Psoas muscle (tissue), 8 donors: ENCODE data around the gene FOXN1. TPM values are rescaled to one million over a fixed set of nuclear protein-coding genes. Genes with fewer than 3 reads are reported as not detected.

Experiments
- ATAC-seq, 4 donors: fragments of 200-7000 bp; cut with Tn5 transposase; one replicate each; pipeline ENCODE4 v1.9.1; 2020; ENCODE audit warnings: moderate library complexity in 3 of 4, mild to moderate bottlenecking in 2 of 4
- DNase-seq, 2 donors: peaks; one replicate each; pipeline ENCODE4 v3.0.0-alpha.2; 2020
- H3K27ac ChIP-seq: fragments of 200-600 bp; one replicate; pipeline ENCODE4 v1.8.0; 2022
- H3K27me3 ChIP-seq, 3 donors: fragments of 200-600 bp in 1 of 3; one replicate each; pipeline versions ENCODE4 v1.6.1 to v1.8.0; 2013 to 2022; ENCODE audit warnings: low read length in 2 of 3, mild to moderate bottlenecking in 2 of 3, moderate library complexity in 1 of 3; ENCODE audit not compliant: insufficient read depth in 3 of 3
- H3K36me3 ChIP-seq, 2 donors: fragments of 200-600 bp in 1 of 2; one replicate each; pipeline versions ENCODE4 v1.6.1 to v1.8.0; 2013 to 2022; ENCODE audit warnings: low read depth in 1 of 2, mild to moderate bottlenecking in 1 of 2, moderate library complexity in 1 of 2; ENCODE audit not compliant: insufficient read depth in 1 of 2
- H3K4me1 ChIP-seq: fragments of 200-600 bp; one replicate; pipeline ENCODE4 v1.8.0; 2022
- H3K4me3 ChIP-seq: fragments of 200-600 bp; one replicate; pipeline ENCODE4 v1.8.0; 2022; ENCODE audit warnings: mild to moderate bottlenecking
- H3K9me3 ChIP-seq: fragments of 200-600 bp; one replicate; pipeline ENCODE4 v1.8.0; 2022
- WGBS, 3 donors: extraction: QIAGEN DNeasy Blood & Tissue Kit; methylation state at CpG; one replicate each; pipeline versions ENCODE4 v1.1.6 to v1.1.7; 2013; 5-methylcytosine and 5-hydroxymethylcytosine counted together
- intact Hi-C, 2 donors: fragments of 100-400 bp; cut with DNase I; formaldehyde crosslinking; loops; one replicate each; pipeline versions ENCODE4 v1.11.0 to v1.14.2; 2022
- polyA plus RNA-seq, 3 donors: library from polyadenylated mRNA; stranded (reverse); fragments of 200-250 nt; gene quantifications; one replicate each; pipeline ENCODE4 v1.2.3, GENCODE V29; 2013
- total RNA-seq, 4 donors: library from RNA; stranded (reverse); fragmentation: NEBNext Ultra II Directional in 2 of 4; extraction: Animal tissue kit (Norgen Biotek cat#: 25700) in 2 of 4; gene quantifications; one replicate each; pipeline versions ENCODE4 v1.2.1 to v1.2.4, GENCODE V29; 2021 to 2023
- TF ChIP-seq, protein P1 (sequence below): fragments of 200-600 bp; IDR thresholded peaks from one replicate; pipeline ENCODE4 v1.8.0; 2022; ENCODE audit warnings: antibody characterized with exemption
- donor health status: healthy with polysubstance abuse.
- donor health status: DM: no; HTN: no; CAD: no; lungs with moderate emphysema.
- donor health status: Bipolar disorder and iron deficiency.
- donor health status: healthy.
- donor health status: DM: yes; HTN: yes; CAD: no.
- donor health status: DM: no; HTN: no; CAD: no.
- donor health status: DM: no; HTN: no; CAD: no.
- donor health status: DM: yes; HTN: yes; CAD: no.

FOXN1 gene
- total and polyA plus RNA-seq, 7 donors: not detected

DNA sequence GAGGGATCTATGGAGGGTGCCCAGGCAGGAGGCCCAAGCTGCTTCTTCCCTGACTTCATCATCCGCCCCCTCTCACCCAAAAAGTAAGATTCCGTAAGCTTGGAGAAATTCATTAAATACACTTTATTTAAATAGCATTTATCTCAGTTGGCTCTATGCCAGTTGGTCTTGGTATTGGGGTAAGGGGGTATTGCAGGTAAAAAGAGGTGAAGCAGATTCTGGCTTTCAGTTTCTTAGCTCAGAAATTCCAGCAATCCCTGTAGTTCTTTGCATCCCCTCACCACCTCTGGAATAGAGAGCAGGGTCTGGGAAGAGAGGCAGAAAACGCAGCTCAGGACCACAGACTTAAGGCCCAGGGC is 71.3 kb downstream of the FOXN1 start:
- DNase-seq (no peak), ATAC-seq (no peak)
- TF ChIP-seq, protein P1, sequence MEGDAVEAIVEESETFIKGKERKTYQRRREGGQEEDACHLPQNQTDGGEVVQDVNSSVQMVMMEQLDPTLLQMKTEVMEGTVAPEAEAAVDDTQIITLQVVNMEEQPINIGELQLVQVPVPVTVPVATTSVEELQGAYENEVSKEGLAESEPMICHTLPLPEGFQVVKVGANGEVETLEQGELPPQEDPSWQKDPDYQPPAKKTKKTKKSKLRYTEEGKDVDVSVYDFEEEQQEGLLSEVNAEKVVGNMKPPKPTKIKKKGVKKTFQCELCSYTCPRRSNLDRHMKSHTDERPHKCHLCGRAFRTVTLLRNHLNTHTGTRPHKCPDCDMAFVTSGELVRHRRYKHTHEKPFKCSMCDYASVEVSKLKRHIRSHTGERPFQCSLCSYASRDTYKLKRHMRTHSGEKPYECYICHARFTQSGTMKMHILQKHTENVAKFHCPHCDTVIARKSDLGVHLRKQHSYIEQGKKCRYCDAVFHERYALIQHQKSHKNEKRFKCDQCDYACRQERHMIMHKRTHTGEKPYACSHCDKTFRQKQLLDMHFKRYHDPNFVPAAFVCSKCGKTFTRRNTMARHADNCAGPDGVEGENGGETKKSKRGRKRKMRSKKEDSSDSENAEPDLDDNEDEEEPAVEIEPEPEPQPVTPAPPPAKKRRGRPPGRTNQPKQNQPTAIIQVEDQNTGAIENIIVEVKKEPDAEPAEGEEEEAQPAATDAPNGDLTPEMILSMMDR: no peak
- Histone ChIP-seq H3K27me3 (no peaks in the 10 kb centered on the region), H3K36me3 (no peaks in the 10 kb centered on the region), H3K9me3 (no peaks in the 10 kb centered on the region), H3K4me3 (no peak overlapping the region), H3K27ac (no peak overlapping the region), H3K4me1 (peaks cover under 1% of the 10 kb centered on the region)
- WGBS, 3 donors: 98 to 100% (median 100%) methylated on average over 3 of the region's 3 CpGs
- intact Hi-C loops: no loop called here

DNA sequence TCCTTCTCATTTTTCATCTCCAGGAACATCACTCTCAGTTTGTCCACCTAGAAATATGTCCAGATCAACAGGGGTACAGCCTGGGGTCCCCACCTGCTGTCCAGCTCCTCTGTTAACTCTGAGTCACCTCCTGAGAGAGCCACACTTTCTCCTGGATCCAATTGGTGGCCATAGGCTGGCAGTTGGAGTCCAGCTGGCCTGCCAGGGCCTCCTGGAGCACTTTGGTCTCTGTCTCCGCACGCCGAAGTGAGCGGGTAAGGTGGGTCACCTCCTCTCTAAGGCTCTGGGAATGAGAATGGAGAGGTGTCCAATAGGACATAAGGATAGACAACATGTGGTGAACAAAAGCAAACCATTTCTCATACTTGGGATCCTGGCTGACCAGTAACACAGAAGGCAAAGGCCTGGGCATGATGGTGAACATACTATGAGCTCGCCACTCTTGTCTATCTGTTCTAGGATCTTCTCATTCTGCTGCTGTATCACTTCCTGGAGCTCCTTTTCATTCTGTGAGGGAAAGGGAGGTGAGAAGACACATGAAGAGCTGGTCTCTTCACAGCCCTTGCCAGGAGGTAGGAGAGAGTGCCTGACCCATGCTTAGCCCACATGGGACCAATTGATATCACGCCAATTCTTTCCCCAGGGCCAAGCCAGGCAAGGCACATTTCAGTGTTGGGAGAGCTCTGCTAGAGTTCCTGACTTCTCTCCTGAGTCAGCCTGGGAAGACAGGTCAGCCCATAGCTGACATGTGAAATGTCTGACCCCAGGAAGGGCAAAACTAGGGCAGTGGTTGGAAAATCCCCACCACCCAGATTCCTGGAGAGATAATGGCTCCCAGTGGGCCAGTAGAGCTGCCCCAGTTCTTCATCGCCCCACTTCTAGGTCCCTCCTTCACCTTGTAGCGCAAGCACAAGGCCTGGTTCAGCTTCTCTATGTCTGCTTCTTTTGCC is 72.4 kb downstream of the FOXN1 start:
- no peak for DNase-seq
- Histone ChIP-seq H3K27ac (no peak overlapping the region), H3K9me3 (no peaks in the 10 kb centered on the region), H3K36me3 (no peaks in the 10 kb centered on the region), H3K27me3 (no peaks in the 10 kb centered on the region), H3K4me3 (no peak overlapping the region), H3K4me1 (no peaks in the 10 kb centered on the region)
- TF ChIP-seq, protein P1: no peak
- intact Hi-C loops: no loop called here
- WGBS, 3 donors: 98 to 99% (median 99%) methylated on average over 8 of the region's 8 CpGs
- ATAC-seq: no peak

DNA sequence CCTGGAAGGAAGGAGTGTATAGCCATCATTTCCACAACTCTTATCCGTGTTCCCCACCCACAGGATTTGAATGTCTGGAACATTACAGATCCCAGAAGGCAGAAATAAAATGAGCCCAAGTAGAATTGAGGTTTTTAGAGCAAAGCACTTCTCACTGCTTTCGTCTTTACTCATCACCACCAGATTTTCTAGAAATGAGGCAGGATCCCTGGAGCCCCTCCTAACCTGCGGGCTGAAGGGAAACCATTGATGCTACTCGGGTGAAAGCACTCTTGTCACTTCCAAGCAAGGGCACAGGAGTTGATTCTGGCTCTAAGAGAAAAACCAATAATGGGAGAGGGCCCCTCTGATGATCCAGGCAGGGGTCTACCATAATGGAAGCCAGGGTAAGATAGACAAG is 73.4 kb downstream of the FOXN1 start:
- no peak overlapping the region for H3K27ac ChIP-seq
- H3K4me3 ChIP-seq: no peak overlapping the region
- no peak for DNase-seq
- ATAC-seq: no peak
- intact Hi-C loops: no loop called here
- 85 to 95% (median 92%) methylated on average over 4 of the region's 4 CpGs for WGBS, 3 donors
- H3K9me3 ChIP-seq: no peaks in the 10 kb centered on the region
- no peaks in the 10 kb centered on the region for H3K36me3 ChIP-seq
- no peaks in the 10 kb centered on the region for H3K27me3 ChIP-seq
- H3K4me1 ChIP-seq: no peaks in the 10 kb centered on the region
- TF ChIP-seq, protein P1: no peak

DNA sequence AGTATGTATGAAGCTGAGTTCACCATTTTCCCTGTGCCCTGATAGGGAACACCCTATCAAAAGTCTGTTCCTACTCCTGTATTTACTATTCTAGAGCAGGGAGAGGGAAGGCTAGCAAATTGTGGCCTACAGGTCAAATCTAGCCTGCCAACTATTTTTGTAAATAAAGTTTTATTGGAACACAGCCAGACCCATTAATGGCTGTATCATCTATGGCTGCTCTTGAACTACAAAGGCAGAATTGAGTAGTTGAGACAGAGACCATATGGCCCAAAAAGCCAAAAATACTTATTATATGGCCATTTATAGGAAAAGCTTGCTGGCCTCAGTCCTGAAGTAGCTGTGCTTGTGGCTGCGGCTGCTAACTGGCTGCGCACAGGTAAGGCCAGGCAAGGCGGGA is 74.8 kb downstream of the FOXN1 start:
- intact Hi-C loops: no loop called here
- no peaks in the 10 kb centered on the region for H3K27me3 ChIP-seq
- H3K27ac ChIP-seq: no peak overlapping the region
- H3K4me3 ChIP-seq: no peak overlapping the region
- H3K9me3 ChIP-seq: no peaks in the 10 kb centered on the region
- 99 to 100% (median 100%) methylated on average over 2 to 3 of the region's 3 CpGs for WGBS, 3 donors
- DNase-seq: no peak
- H3K36me3 ChIP-seq: peaks cover 0 to 3% of the 10 kb centered on the region in 2 donors
- ATAC-seq: no peak
- H3K4me1 ChIP-seq: no peaks in the 10 kb centered on the region
- TF ChIP-seq, protein P1: no peak
